Measurements from ENCODE around the gene MSRB3. TPM values are rescaled to one million over a fixed set of nuclear protein-coding genes. Genes with fewer than 3 reads are reported as not detected.
"Not testable (repeated sequence)": the region's sequence is repeated elsewhere in the genome, so short reads cannot be mapped to it uniquely, and the experiment has no call there.

Gene MSRB3
- total RNA-seq, 4 donors from 2014 or later: 2.7 to 54.6 (median 11.1) TPM

DNA sequence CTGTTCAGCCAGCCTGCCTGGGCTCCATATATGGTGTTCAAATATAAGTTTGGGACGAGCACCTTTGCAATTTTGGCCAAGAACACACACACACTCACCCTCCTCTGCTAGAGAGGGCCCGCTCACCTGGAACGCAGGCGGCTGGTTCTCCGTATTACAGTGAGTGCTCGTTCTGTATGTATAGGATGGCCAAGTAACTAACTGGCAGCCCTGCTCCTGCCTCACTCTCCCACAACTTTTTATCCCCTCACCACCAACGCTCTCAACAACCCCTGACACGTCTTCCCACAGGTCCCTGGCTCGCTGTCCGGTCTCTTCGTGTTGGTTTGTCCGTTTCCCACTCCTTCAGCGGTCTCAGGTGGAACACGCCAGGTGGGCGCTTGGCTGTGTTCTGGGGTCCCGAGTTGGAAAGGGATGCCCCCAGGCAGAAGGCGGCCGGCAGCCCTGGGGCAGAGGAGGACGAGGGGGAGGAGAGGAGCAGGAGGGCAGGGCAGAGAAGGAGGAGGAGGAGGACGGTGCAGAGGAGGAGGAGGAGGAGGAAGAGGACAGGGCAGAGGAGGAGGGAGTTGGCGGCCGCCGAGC is 398 bp upstream of the MSRB3 start:
- intact Hi-C loops (cut with DNase I): no loop called here
- Histone ChIP-seq H3K27ac (peak overlapping the region; percentile 79 to 94 (median 89)), H3K4me1 (peaks cover 0 to 35% (median 3%) of the 10 kb centered on the region in 3 donors), H3K9me3 (no peaks in the 10 kb centered on the region), H3K27me3 (peaks cover 0 to 22% (median 0%) of the 10 kb centered on the region in 4 donors), H3K36me3 (no peaks in the 10 kb centered on the region), H3K4me3 (peak overlapping the region; percentile 43 to 80 (median 66))
- WGBS, 2 donors: 38 to 44% methylated on average over 10 to 18 of the region's 23 CpGs
- TF ChIP-seq, protein P1, sequence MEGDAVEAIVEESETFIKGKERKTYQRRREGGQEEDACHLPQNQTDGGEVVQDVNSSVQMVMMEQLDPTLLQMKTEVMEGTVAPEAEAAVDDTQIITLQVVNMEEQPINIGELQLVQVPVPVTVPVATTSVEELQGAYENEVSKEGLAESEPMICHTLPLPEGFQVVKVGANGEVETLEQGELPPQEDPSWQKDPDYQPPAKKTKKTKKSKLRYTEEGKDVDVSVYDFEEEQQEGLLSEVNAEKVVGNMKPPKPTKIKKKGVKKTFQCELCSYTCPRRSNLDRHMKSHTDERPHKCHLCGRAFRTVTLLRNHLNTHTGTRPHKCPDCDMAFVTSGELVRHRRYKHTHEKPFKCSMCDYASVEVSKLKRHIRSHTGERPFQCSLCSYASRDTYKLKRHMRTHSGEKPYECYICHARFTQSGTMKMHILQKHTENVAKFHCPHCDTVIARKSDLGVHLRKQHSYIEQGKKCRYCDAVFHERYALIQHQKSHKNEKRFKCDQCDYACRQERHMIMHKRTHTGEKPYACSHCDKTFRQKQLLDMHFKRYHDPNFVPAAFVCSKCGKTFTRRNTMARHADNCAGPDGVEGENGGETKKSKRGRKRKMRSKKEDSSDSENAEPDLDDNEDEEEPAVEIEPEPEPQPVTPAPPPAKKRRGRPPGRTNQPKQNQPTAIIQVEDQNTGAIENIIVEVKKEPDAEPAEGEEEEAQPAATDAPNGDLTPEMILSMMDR (IDR thresholded peaks at IDR 0.05): no peak
- no peak for TF ChIP-seq POLR2A (IDR thresholded peaks at IDR 0.05)
- no peak for DNase-seq

DNA sequence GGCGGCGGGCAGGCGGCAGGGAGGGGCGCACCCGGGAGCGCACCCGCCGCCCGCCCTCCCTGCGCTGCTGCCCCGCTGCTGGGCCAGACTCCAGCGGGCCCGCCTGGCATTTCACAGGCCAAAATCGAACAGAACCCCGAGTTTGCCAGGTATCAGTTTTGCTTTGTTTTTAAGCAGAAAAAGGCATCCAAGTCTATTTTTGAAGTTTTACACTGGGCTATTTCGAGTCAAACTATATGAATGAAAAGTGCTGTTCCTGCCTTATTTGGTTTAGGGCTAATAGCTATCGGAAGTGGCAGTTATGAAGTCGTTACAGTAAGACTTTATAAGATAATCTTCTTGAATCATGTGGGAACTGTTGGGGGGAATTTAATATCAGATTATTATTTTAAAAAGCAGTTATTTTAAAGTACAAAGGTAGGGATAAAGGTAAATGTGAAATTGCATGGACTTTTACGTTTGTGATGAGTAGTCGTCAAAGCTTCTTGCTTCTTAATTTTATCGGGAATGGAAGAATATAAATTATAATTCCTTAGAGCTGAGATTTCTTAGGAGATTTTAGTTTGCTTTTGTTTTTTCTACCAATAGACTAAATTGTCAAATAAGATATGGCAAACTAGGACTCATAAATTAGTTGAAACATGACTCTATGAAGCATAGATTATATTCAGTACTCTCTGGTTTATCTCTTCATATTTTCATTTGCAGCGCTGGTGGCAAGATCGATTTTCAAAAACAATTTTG is 1.1 kb downstream of the MSRB3 start:
- Histone ChIP-seq H3K27me3 (peaks cover 0 to 20% (median 0%) of the 10 kb centered on the region in 4 donors), H3K4me1 (peaks cover 0 to 35% (median 3%) of the 10 kb centered on the region in 3 donors), H3K4me3 (peak overlapping the region; percentile 43 to 80 (median 66)), H3K9me3 (no peaks in the 10 kb centered on the region), H3K27ac (peak overlapping the region; percentile 79 to 94 (median 89)), H3K36me3 (no peaks in the 10 kb centered on the region)
- WGBS, 2 donors: 31 to 32% methylated on average over 9 to 10 of the region's 23 CpGs
- no peak for TF ChIP-seq POLR2A (IDR thresholded peaks at IDR 0.05)
- TF ChIP-seq, protein P1 (IDR thresholded peaks at IDR 0.05): no peak
- no peak for DNase-seq
- intact Hi-C loops (cut with DNase I): no loop called here

DNA sequence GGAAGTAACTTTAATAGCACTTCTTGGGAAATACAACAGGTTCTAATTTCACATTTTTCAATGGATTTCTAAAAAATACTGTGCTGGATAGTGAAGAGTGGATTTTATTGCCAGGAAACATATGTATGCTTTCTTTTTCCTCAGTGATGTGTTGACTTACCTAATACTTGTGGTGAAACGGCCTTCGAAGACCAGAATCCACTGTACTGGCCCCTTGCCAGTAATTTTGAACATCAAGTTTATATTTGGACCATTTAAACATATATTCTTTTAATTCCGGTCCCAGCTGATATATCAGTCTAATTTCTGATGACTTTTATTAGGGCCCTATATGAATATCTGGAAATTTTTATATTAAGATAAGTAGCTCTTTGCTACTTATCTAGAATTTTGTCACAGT is 1.8 kb downstream of the MSRB3 start:
- intact Hi-C loops (cut with DNase I): no loop called here
- no peak overlapping the region for H3K27ac ChIP-seq

DNA sequence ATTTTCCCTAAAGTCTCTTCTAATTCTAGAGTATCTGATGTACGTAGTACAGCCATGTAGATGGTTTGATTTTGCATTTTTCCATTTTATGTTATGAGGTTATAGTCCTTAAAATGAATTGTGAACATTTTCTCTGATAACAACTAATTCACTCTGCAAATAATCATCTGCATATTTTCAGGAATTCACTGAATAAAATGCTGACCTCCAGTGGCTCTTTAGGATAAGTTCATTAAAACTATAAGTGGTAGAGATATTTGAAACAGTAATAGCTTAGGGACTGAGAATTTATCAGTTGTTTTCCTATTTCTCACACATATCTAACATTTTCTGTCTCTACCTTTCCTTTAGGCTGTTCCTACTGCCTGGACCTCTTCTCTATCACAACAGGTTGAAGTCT is 4.4 kb downstream of the MSRB3 start:
- Histone ChIP-seq H3K4me1 (peaks cover 0 to 34% (median 3%) of the 10 kb centered on the region in 3 donors), H3K9me3 (no peaks in the 10 kb centered on the region), H3K27ac (no peak overlapping the region), H3K27me3 (peaks cover 0 to 19% (median 0%) of the 10 kb centered on the region in 4 donors), H3K4me3 (no peak overlapping the region), H3K36me3 (no peaks in the 10 kb centered on the region)
- 61 to 83% methylated on average over 1 of the region's 1 CpG for WGBS, 2 donors
- DNase-seq: no peak
- intact Hi-C loops (cut with DNase I): no loop called here
- TF ChIP-seq, protein P1 (IDR thresholded peaks at IDR 0.05): no peak
- TF ChIP-seq POLR2A (IDR thresholded peaks at IDR 0.05): no peak

More for the DNA sequence above, 1.8 kb downstream of the MSRB3 start:
- TF ChIP-seq, protein P1 (IDR thresholded peaks at IDR 0.05): no peak
- no peak for TF ChIP-seq POLR2A (IDR thresholded peaks at IDR 0.05)
- Histone ChIP-seq H3K4me1 (peaks cover 0 to 35% (median 3%) of the 10 kb centered on the region in 3 donors), H3K27me3 (peaks cover 0 to 20% (median 0%) of the 10 kb centered on the region in 4 donors), H3K4me3 (peak overlapping the region in 1 of 4 donors; percentile 73), H3K36me3 (no peaks in the 10 kb centered on the region), H3K9me3 (no peaks in the 10 kb centered on the region)
- 52 to 67% methylated on average over 3 of the region's 3 CpGs for WGBS, 2 donors
- DNase-seq: no peak

DNA sequence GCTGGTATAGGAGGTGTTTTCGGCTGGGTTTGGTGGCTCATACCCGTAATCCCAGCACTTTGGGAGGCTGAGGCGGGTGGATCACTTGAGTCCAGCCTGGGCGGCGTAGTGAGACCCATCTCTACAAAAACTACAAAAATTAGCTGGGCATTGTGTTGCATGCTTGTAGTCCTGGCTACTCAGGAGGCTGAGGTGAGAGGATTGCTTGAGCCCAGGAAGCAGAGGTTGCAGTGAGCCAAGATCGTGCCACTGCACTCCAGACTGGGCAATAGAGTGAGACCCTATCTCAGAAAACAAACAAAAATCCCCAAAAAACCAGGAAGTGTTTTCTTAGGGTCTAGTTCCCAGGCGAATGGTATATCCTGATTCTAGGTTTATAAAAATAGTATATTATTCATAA is 7.0 kb downstream of the MSRB3 start:
- H3K9me3 ChIP-seq; H3K36me3 ChIP-seq; DNase-seq; H3K4me3 ChIP-seq; H3K27me3 ChIP-seq; H3K27ac ChIP-seq; intact Hi-C loops (cut with DNase I): not testable (repeated sequence)
- 89 to 93% methylated on average over 7 of the region's 7 CpGs for WGBS, 2 donors
- H3K4me1 ChIP-seq: peaks cover 0 to 12% (median 0%) of the 10 kb centered on the region in 3 donors

Data from esophagus squamous epithelium (tissue), 5 donors.